ENCODE measurements around the gene CTNNA2.

- TF ChIP-seq, protein P1, sequence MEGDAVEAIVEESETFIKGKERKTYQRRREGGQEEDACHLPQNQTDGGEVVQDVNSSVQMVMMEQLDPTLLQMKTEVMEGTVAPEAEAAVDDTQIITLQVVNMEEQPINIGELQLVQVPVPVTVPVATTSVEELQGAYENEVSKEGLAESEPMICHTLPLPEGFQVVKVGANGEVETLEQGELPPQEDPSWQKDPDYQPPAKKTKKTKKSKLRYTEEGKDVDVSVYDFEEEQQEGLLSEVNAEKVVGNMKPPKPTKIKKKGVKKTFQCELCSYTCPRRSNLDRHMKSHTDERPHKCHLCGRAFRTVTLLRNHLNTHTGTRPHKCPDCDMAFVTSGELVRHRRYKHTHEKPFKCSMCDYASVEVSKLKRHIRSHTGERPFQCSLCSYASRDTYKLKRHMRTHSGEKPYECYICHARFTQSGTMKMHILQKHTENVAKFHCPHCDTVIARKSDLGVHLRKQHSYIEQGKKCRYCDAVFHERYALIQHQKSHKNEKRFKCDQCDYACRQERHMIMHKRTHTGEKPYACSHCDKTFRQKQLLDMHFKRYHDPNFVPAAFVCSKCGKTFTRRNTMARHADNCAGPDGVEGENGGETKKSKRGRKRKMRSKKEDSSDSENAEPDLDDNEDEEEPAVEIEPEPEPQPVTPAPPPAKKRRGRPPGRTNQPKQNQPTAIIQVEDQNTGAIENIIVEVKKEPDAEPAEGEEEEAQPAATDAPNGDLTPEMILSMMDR (IDR thresholded peaks at IDR 0.05), result no peak
- no peak for TF ChIP-seq POLR2A (IDR thresholded peaks at IDR 0.05)
Observed at GRCh38 chr2:80205498-80205897, 692.6 kb downstream of the CTNNA2 start.
